Measurements from ENCODE around the gene CDK15. TPM values are rescaled to one million over a fixed set of nuclear protein-coding genes. Genes with fewer than 3 reads are reported as not detected.
A peak's percentile ranks its signal among the peaks of the same experiment; 100 is the strongest.

CDK15 gene
- total RNA-seq, 2 donors from 2014 or later = 1.5 to 8.3 TPM

- Histone ChIP-seq H3K36me3 (peaks cover 3% of the 10 kb centered on the region), H3K4me1 (ENCODE audit: control insufficient read depth in 1 of 2, low read depth in 2 of 2) (peaks cover 6 to 21% of the 10 kb centered on the region in 2 donors), H3K27ac (no peak overlapping the region), H3K9me3 (no peaks in the 10 kb centered on the region), H3K27me3 (replicated peaks; ENCODE audit: insufficient read depth) (no peaks in the 10 kb centered on the region), H3K4me3 (no peak overlapping the region)
- no peak for DNase-seq (ENCODE audit: low spot score)
- TF ChIP-seq CTCF (IDR thresholded peaks at IDR 0.05) = no peak
- no peak for ATAC-seq (ENCODE audit: insufficient number of reproducible peaks, low FRiP score, low read depth)
Measured at GRCh38 chr2:201775326-201775725, 31.0 kb upstream of the CDK15 start.

GRCh38 chr2:201777043-201777442 is 29.3 kb upstream of the CDK15 start:
- ATAC-seq (ENCODE audit: insufficient number of reproducible peaks, low FRiP score, low read depth) (no peak), DNase-seq (ENCODE audit: low spot score) (no peak)
- H3K4me3 ChIP-seq = no peak overlapping the region
- H3K36me3 ChIP-seq = no peaks in the 10 kb centered on the region
- no peaks in the 10 kb centered on the region for H3K27me3 ChIP-seq (replicated peaks; ENCODE audit: insufficient read depth)
- H3K9me3 ChIP-seq = no peaks in the 10 kb centered on the region
- TF ChIP-seq CTCF (IDR thresholded peaks at IDR 0.05) = no peak
- peaks cover 6 to 22% of the 10 kb centered on the region in 2 donors for H3K4me1 ChIP-seq (ENCODE audit: control insufficient read depth in 1 of 2, low read depth in 2 of 2)
- no peak overlapping the region for H3K27ac ChIP-seq

- no peak for ATAC-seq (ENCODE audit: insufficient number of reproducible peaks, low FRiP score, low read depth)
- no peak for TF ChIP-seq CTCF (IDR thresholded peaks at IDR 0.05)
- Histone ChIP-seq H3K36me3 (no peaks in the 10 kb centered on the region), H3K27me3 (replicated peaks; ENCODE audit: insufficient read depth) (no peaks in the 10 kb centered on the region), H3K4me3 (no peak overlapping the region), H3K9me3 (no peaks in the 10 kb centered on the region), H3K4me1 (ENCODE audit: control insufficient read depth in 1 of 2, low read depth in 2 of 2) (peaks cover 6 to 22% of the 10 kb centered on the region in 2 donors), H3K27ac (no peak overlapping the region)
- no peak for DNase-seq (ENCODE audit: low spot score)
Measured at GRCh38 chr2:201777869-201778268, 28.5 kb upstream of the CDK15 start.

- H3K36me3 ChIP-seq = no peaks in the 10 kb centered on the region
- DNase-seq (ENCODE audit: low spot score) = no peak
- peak overlapping the region; percentile 91 for H3K4me3 ChIP-seq
- H3K9me3 ChIP-seq = no peaks in the 10 kb centered on the region
- peaks cover 6 to 22% of the 10 kb centered on the region in 2 donors for H3K4me1 ChIP-seq (ENCODE audit: control insufficient read depth in 1 of 2, low read depth in 2 of 2)
- no peak for TF ChIP-seq CTCF (IDR thresholded peaks at IDR 0.05)
- no peak for ATAC-seq (ENCODE audit: insufficient number of reproducible peaks, low FRiP score, low read depth)
- peak overlapping the region; percentile 84 to 85 for H3K27ac ChIP-seq
- no peaks in the 10 kb centered on the region for H3K27me3 ChIP-seq (replicated peaks; ENCODE audit: insufficient read depth)
Measured at GRCh38 chr2:201779901-201780673, 26.2 kb upstream of the CDK15 start.

GRCh38 chr2:201780674-201781493 is 25.5 kb upstream of the CDK15 start, which contains the start of gene ALS2:
Gene ALS2 (minus strand): TSS chr2:201780933. CDS start chr2:201768885, 12,048 bp downstream.
- Histone ChIP-seq H3K27ac (peak within 1 kb of the TSS; percentile 84 to 85), H3K27me3 (replicated peaks; ENCODE audit: insufficient read depth) (no peaks in the 10 kb centered on the region), H3K4me3 (peak within 1 kb of the TSS; percentile 91), H3K36me3 (no peaks in the 10 kb centered on the region), H3K9me3 (no peaks in the 10 kb centered on the region), H3K4me1 (ENCODE audit: control insufficient read depth in 1 of 2, low read depth in 2 of 2) (peaks cover 6 to 24% of the 10 kb centered on the region in 2 donors)
- TF ChIP-seq CTCF (IDR thresholded peaks at IDR 0.05) = no peak
- DNase-seq (ENCODE audit: low spot score) (peak; percentile 96), ATAC-seq (ENCODE audit: insufficient number of reproducible peaks, low FRiP score, low read depth) (peak; percentile 99)

Measured in thoracic aorta (tissue), 2 donors.